ENCODE measurements around the gene RBL2. TPM values are rescaled to one million over a fixed set of nuclear protein-coding genes. Genes with fewer than 3 reads are reported as not detected.

RBL2 gene
- polyA plus RNA-seq, 3 donors from 2014 or later, result 140 to 194 (median 186) TPM

DNA sequence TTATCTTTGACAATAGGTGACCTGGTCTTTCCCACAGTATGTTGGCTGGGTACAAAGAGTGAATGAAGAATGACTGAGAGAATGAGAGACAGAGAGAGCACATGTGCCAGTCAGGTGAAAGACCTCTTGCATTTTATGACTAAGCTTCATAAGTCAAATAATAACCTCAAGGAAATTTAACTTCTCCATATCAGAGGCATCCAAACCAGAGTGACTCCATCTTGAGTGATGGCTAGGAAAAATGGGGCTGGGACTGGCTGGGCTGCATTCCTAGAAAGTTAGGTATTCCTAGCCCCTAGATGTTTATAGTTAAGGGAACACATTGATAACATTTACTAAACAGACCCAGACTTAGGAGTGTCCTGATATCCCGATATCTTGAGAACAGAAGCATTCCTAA lies 3.9 kb upstream of the RBL2 start:
- Mint-ChIP-seq H3K9me3 (no peaks in the 10 kb centered on the region), H3K36me3 (no peaks in the 10 kb centered on the region), H3K27ac (no peak overlapping the region), H3K27me3 (ENCODE audit: low read depth in 3 of 3) (peaks cover 10 to 15% (median 15%) of the 10 kb centered on the region in 3 donors), H3K4me3 (no peak overlapping the region), H3K4me1 (peaks cover 12 to 13% of the 10 kb centered on the region in 2 donors)
- no peak for DNase-seq

DNA sequence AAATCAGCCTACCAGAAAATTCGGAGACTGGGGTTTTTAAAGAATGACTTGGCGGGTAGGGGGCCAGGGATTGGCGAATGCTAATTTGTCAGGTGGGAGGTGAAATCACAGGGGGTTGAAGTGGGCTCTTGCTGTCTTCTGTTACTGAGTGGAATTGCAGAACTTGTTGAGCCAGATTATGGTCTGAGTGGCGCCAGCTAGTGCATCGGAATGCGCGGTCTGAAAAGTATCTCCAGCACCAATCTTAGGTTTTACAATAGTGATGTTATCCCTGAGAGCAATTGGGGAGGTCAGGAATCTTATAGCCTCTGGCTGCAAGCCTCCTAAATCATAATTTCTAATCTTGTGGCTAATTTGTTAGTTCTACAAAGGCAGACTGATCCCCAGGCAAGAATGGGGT lies 762 bp upstream of the RBL2 start:
- DNase-seq, result no peak
- Mint-ChIP-seq H3K4me3 (peak overlapping the region; percentile 76 to 87 (median 83)), H3K4me1 (peaks cover 41 to 44% of the 10 kb centered on the region in 2 donors), H3K27ac (peak overlapping the region; percentile 88 to 97 (median 90)), H3K27me3 (ENCODE audit: low read depth in 3 of 3) (peaks cover 11 to 19% (median 16%) of the 10 kb centered on the region in 3 donors), H3K9me3 (no peaks in the 10 kb centered on the region), H3K36me3 (peaks cover 0 to 3% (median 0%) of the 10 kb centered on the region in 3 donors)

DNA sequence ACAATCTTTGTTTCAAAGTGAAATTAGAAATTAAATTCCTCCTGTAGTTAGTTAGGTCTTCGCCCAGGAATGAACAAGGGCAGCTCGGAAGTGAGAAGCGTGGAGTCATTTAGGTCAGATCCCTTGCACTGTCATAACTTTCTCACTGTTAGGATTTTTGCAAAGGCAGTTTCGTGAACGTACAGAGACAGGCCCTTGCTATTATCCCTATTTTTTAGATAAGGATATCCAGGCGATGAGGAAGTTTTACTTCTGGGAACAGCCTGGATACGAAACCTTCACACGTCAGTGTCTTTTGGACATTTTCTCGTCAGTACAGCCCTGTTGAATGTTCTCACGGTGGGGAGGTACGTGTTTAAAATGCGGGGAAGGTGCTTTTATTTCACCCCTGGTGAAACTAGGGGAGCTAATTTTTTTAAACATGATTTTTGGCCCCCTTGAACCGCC lies 318 bp upstream of the RBL2 start:
- peaks cover 43 to 49% of the 10 kb centered on the region in 2 donors for H3K4me1 Mint-ChIP-seq

DNA sequence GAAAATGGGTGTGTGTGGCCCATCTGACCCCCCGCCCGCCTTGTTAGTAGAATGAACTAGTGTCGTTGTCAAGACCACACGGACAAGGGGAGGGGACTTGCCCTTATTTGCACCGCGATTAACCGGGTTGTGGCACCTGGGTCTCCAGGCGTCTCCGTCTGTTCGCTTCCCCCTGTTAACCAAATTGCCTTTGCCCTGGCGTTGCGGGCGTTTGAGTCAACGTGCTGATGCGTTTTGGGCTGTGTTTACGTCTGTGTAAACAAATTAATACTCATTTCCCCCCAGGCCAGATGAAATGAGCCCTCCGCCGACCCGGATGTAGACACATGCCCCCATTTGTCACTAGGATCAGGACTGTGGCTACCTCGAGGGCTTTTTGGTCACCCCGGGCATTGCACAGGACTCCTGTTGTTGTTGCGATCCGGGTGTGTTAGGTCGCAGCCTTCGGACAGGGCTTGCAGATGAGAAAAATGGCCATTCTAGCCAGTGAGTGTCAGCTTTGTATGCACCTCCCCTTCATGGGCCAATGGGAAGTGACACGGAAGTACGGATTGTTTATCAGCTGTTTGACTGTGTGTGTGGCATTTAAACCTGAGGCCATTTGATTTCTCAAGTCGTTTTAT lies 906 bp downstream of the RBL2 start:
- peaks cover 9 to 18% (median 16%) of the 10 kb centered on the region in 3 donors for H3K27me3 Mint-ChIP-seq (ENCODE audit: low read depth in 3 of 3)
- peak overlapping the region; percentile 95 to 100 (median 96) for H3K4me3 Mint-ChIP-seq
- peaks cover 49 to 56% of the 10 kb centered on the region in 2 donors for H3K4me1 Mint-ChIP-seq

More for the DNA sequence above, 318 bp upstream of the RBL2 start:
- Mint-ChIP-seq H3K36me3 (peaks cover 0 to 3% (median 0%) of the 10 kb centered on the region in 3 donors), H3K27ac (peak overlapping the region; percentile 88 to 97 (median 90)), H3K4me3 (peak overlapping the region; percentile 76 to 87 (median 83)), H3K9me3 (no peaks in the 10 kb centered on the region), H3K27me3 (ENCODE audit: low read depth in 3 of 3) (peaks cover 11 to 18% (median 16%) of the 10 kb centered on the region in 3 donors)
- no peak for DNase-seq

DNA sequence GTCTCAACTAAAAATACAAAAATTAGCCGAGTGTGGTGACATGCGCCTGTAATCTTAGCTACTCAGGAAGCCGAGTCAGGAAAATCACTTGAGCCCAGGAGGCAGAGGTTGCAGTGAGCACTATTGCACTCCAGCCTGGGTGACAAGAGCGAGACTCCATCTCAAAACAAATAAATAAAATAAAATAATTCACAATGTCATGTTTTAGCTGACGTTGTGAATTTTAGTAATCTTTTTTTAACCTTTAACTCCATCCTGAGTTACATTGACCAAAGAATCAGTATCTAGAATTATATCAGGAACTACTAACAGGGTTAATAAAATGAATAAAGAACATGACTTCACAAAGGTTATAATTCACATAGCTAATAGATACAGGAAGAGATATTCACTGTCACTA lies 5.9 kb downstream of the RBL2 start:
- Mint-ChIP-seq H3K9me3 (no peaks in the 10 kb centered on the region), H3K4me1 (peaks cover 57 to 72% of the 10 kb centered on the region in 2 donors), H3K27ac (peak overlapping the region in 1 of 6 donors; percentile 29), H3K27me3 (ENCODE audit: low read depth in 3 of 3) (peaks cover 4 to 7% (median 4%) of the 10 kb centered on the region in 3 donors), H3K4me3 (no peak overlapping the region), H3K36me3 (peaks cover 14 to 37% (median 19%) of the 10 kb centered on the region in 3 donors)
- DNase-seq, result no peak

More for the DNA sequence above, 906 bp downstream of the RBL2 start:
- Mint-ChIP-seq H3K36me3 (peaks cover 0 to 8% (median 3%) of the 10 kb centered on the region in 3 donors), H3K27ac (peak overlapping the region; percentile 95 to 100 (median 98)), H3K9me3 (no peaks in the 10 kb centered on the region)
- DNase-seq, result peak; percentile 80 to 82 (median 81)

DNA sequence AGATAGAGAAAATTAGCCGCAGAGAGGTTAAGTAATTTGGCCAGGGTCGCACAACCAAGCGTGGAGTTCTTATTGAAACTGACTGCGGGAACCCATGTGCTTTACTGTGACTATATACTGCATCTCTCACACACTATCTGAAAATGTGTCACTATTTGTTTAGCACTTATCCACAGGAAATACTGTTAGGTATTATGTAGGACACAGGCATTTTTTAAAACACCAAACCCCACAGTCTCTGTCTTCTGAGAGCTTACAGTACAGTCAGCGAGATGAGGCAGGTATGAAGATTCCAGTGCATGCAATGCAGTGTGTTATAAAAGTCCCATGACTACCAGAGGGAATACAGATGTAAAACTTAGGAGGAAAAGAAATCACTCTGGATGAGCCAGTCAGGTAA lies 11.3 kb downstream of the RBL2 start:
- Mint-ChIP-seq H3K27ac (peak overlapping the region; percentile 81 to 91 (median 88)), H3K4me3 (peak overlapping the region; percentile 68 to 84 (median 80)), H3K27me3 (ENCODE audit: low read depth in 3 of 3) (peaks cover 0 to 4% (median 0%) of the 10 kb centered on the region in 3 donors), H3K9me3 (no peaks in the 10 kb centered on the region), H3K4me1 (peaks cover 60 to 74% of the 10 kb centered on the region in 2 donors), H3K36me3 (peaks cover 24 to 50% (median 29%) of the 10 kb centered on the region in 3 donors)
- DNase-seq, result peak; percentile 23 to 36 (median 24)

DNA sequence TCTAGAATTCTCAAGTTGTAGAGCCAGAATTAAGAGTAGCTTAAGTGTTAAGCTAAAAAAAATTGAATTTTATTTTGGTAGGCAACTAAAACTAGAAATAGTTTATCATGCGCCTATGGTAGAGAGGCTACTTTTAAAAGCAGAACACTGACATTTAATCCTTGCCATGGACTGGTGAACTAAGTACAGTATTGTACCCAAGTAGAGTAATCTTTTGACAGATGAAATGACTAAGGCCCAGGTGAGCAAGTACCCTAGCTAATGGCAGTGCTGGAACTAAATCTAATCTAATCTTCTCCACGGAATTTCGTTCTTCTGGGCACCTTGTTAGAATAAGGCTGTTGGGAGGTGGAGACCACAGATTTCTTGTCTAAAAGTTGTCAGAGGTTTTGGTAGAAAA lies 11.8 kb downstream of the RBL2 start:
- Mint-ChIP-seq H3K9me3 (no peaks in the 10 kb centered on the region), H3K4me3 (peak overlapping the region; percentile 68 to 84 (median 80)), H3K27me3 (ENCODE audit: low read depth in 3 of 3) (peaks cover 0 to 4% (median 0%) of the 10 kb centered on the region in 3 donors)

DNA sequence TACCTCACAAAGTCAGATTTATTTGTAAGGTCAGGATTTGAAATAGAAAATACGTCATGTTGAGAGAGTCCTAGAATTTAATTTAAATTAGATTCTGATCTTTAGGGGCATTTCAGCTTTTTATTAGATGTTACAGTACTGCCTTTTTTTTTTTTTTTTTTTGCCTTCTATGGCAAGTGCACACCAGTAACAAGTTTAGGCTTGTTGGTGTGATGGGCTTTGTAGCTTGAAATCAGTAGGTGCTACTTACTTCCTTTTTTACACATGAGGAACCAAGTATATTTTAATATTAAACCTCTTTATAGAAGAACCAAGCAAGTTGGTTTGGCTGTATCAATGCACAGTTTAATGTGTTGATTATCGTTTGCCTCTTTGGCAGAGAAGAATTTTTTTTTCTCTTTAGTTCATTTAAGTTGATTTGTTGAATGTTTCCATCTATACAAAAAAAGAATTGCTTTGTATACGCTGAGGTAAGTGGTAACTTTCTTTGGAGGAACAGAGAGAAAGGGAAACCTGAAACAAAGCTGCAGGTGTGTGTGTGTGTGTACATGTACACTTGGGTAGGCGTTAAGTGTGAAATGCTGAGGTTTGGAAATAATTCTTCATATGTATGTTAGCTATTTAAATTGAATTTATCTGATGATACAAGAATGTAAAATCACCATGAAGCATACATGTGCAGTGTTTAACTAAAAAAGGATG lies 15.7 kb downstream of the RBL2 start:
- Mint-ChIP-seq H3K4me3 (peak overlapping the region in 4 of 5 donors; percentile 64 to 90 (median 78)), H3K27ac (peak overlapping the region in 4 of 6 donors; percentile 53 to 92 (median 88)), H3K36me3 (peaks cover 20 to 46% (median 33%) of the 10 kb centered on the region in 3 donors), H3K27me3 (ENCODE audit: low read depth in 3 of 3) (peaks cover 0 to 9% (median 3%) of the 10 kb centered on the region in 3 donors), H3K4me1 (peaks cover 73 to 85% of the 10 kb centered on the region in 2 donors), H3K9me3 (no peaks in the 10 kb centered on the region)
- DNase-seq, result no peak

More for the DNA sequence above, 11.8 kb downstream of the RBL2 start:
- Mint-ChIP-seq H3K36me3 (peaks cover 24 to 47% (median 27%) of the 10 kb centered on the region in 3 donors), H3K27ac (peak overlapping the region; percentile 81 to 91 (median 88)), H3K4me1 (peaks cover 63 to 75% of the 10 kb centered on the region in 2 donors)
- DNase-seq, result no peak

DNA sequence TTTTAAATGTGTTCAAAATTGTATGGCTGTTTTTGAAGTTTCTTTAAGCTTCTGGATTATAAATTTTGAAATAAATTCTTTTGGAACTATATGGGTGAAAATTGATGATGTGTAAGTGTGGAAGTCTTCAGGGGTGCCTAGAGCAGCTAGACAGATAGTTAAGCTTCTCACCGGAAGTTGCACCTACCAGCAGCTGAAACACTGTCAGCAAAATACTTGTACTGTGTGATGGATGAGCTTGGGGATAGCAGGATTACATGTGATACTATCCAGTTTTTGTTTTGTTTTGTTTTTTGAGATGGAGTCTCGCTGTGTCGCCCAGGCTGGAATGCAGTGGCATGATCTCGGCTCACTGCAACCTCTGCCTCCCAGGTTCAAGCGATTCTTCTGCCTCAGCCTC lies 19.7 kb downstream of the RBL2 start:
- H3K4me1 Mint-ChIP-seq, result peaks cover 81 to 91% of the 10 kb centered on the region in 2 donors
- peak; percentile 60 to 64 (median 62) for DNase-seq
- H3K27me3 Mint-ChIP-seq (ENCODE audit: low read depth in 3 of 3), result peaks cover 9 to 18% (median 17%) of the 10 kb centered on the region in 3 donors
- H3K27ac Mint-ChIP-seq, result peak overlapping the region; percentile 59 to 94 (median 90)
- H3K4me3 Mint-ChIP-seq, result peak overlapping the region; percentile 71 to 85 (median 76)
- peaks cover 24 to 49% (median 48%) of the 10 kb centered on the region in 3 donors for H3K36me3 Mint-ChIP-seq
- no peaks in the 10 kb centered on the region for H3K9me3 Mint-ChIP-seq

DNA sequence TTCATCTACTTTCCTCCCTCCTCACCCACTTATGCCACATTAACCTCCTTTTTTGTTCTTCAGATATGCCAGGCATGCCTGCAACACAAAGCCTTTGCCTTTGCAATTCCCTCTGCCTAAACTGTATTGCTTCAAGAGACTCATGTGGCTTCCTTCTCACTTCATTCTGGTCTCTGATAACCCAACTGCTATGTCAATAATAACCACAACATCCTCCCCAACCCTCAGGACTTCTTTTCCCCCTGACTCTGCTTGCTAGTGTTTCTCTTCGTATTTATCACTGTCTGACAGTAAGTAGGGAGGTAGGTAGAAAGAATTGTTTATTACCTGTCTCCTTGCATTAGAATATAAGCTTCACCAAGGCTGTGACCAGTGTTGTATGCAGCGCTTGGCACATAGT lies 22.4 kb downstream of the RBL2 start:
- Mint-ChIP-seq H3K4me3 (peak overlapping the region; percentile 81 to 92 (median 85)), H3K27ac (peak overlapping the region; percentile 89 to 97 (median 94)), H3K4me1 (peaks cover 79 to 93% of the 10 kb centered on the region in 2 donors), H3K27me3 (ENCODE audit: low read depth in 3 of 3) (peaks cover 9 to 17% (median 14%) of the 10 kb centered on the region in 3 donors), H3K36me3 (peaks cover 36 to 61% (median 52%) of the 10 kb centered on the region in 3 donors), H3K9me3 (no peaks in the 10 kb centered on the region)
- peak; percentile 84 to 87 (median 85) for DNase-seq

DNA sequence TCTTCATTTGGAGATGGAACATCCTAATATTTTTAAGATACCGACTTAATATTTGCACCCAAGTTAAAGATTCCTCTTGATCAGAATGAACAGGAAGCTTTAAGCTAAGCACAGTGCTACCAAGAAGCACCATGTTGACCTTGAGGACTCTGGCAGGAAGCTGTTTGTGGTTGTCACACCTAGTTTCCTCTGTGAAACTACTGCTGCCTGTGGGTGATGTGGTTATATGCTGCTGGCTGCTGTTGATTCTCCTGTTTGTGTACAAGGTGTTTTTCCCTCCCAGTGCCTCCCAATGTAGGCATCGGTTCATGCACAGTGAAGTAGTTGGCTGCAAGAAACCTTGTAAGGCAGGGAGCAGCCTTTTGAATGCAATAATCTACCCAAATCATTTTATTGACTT lies 23.4 kb downstream of the RBL2 start:
- Mint-ChIP-seq H3K4me3 (peak overlapping the region; percentile 81 to 92 (median 85)), H3K27ac (peak overlapping the region; percentile 86 to 96 (median 92)), H3K36me3 (peaks cover 40 to 60% (median 55%) of the 10 kb centered on the region in 3 donors), H3K4me1 (peaks cover 80 to 94% of the 10 kb centered on the region in 2 donors), H3K9me3 (no peaks in the 10 kb centered on the region), H3K27me3 (ENCODE audit: low read depth in 3 of 3) (peaks cover 9 to 17% (median 14%) of the 10 kb centered on the region in 3 donors)
- peak; percentile 89 to 91 (median 89) for DNase-seq

DNA sequence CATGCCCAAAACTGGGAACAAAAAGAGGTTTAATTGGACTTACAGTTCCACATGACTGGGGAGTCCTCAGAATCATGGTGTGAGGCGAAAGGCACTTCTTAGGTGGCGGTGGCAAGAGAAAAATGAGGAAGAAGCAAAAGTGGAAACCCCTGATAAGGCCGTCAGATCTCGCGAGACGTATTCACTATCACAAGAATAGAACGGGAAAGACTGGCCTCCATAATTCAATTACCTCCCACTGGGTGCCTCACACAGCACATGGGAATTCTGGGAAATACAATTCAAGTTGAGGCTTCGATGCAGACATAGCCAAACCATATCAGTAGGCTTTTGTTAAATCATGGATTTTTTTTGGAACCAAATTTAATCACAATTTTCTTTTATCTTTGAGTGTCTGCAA lies 24.4 kb downstream of the RBL2 start:
- peak overlapping the region; percentile 81 to 92 (median 85) for H3K4me3 Mint-ChIP-seq
- H3K27me3 Mint-ChIP-seq (ENCODE audit: low read depth in 3 of 3), result peaks cover 9 to 17% (median 12%) of the 10 kb centered on the region in 3 donors
- peak overlapping the region; percentile 86 to 96 (median 92) for H3K27ac Mint-ChIP-seq
- no peak for DNase-seq
- H3K36me3 Mint-ChIP-seq, result peaks cover 41 to 64% (median 57%) of the 10 kb centered on the region in 3 donors
- H3K4me1 Mint-ChIP-seq, result peaks cover 74 to 87% of the 10 kb centered on the region in 2 donors
- H3K9me3 Mint-ChIP-seq, result no peaks in the 10 kb centered on the region

DNA sequence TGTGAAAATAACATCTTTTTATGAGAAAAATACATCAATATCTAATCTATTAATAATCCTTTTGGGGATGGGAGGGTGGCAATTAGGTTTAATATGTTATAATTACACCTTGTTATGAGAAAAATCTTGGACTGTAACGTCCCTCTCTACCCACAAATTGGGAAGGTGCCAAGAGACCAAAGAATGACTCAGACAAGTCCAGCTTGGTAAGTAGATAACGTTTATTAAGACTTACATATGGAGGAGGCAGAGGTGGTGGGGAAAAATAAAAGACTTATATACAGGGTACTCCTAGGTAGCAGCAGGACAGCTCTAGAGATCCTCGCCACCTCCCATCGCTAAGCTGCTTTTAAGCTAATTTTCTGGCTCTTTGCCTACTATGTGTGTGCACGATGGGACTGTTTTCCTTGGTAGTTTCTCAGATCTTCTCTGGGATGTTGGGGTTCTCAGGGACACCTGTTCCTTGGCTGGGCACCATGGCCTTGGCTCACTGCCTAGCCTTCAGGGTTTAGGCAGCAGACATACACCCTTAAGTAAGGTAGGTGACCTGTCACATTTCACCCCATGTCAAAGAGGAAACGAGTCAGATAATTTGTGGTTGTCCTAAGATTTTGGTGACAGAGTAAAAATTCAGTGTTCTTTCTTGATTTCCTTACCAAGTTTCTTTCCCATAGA lies 31.5 kb downstream of the RBL2 start:
- no peak for DNase-seq
- Mint-ChIP-seq H3K27me3 (ENCODE audit: low read depth in 3 of 3) (no peaks in the 10 kb centered on the region), H3K27ac (peak overlapping the region in 1 of 6 donors; percentile 55), H3K9me3 (no peaks in the 10 kb centered on the region), H3K36me3 (peaks cover 28 to 60% (median 39%) of the 10 kb centered on the region in 3 donors), H3K4me1 (peaks cover 24 to 37% of the 10 kb centered on the region in 2 donors), H3K4me3 (peak overlapping the region in 1 of 5 donors; percentile 36)
